ENCODE data around the gene PDE3A.
"Not testable (repeated sequence)": the region's sequence is repeated elsewhere in the genome, so short reads cannot be mapped to it uniquely, and the experiment has no call there.

Gene PDE3A

GRCh38 chr12:20375560-20375959 is 7.2 kb downstream of the PDE3A start:
- DNase-seq = no peak

- DNase-seq = no peak
Measured at GRCh38 chr12:20376984-20377383, 8.6 kb downstream of the PDE3A start.

- DNase-seq = no peak
Measured at GRCh38 chr12:20377750-20378149, 9.4 kb downstream of the PDE3A start.

- DNase-seq = no peak
Measured at GRCh38 chr12:20382117-20382516, 13.8 kb downstream of the PDE3A start.

GRCh38 chr12:20383612-20384011 is 15.3 kb downstream of the PDE3A start:
- DNase-seq = no peak

- not testable (repeated sequence) for DNase-seq
Measured at GRCh38 chr12:20384836-20385235, 16.5 kb downstream of the PDE3A start.

- DNase-seq = no peak
Measured at GRCh38 chr12:20390846-20391245, 22.5 kb downstream of the PDE3A start.

GRCh38 chr12:20392339-20392738 is 24.0 kb downstream of the PDE3A start:
- DNase-seq = no peak

GRCh38 chr12:20393707-20394106 is 25.4 kb downstream of the PDE3A start:
- no peak for DNase-seq

- no peak for DNase-seq
Measured at GRCh38 chr12:20395791-20396550, 27.6 kb downstream of the PDE3A start.

- no peak for DNase-seq
Measured at GRCh38 chr12:20398686-20399085, 30.3 kb downstream of the PDE3A start.

- DNase-seq = no peak
Measured at GRCh38 chr12:20400003-20400402, 31.7 kb downstream of the PDE3A start.

GRCh38 chr12:20403230-20403629 is 34.9 kb downstream of the PDE3A start:
- no peak for DNase-seq

GRCh38 chr12:20404576-20405346 is 36.4 kb downstream of the PDE3A start:
- DNase-seq = peak; percentile 44

GRCh38 chr12:20409607-20410377 is 41.5 kb downstream of the PDE3A start:
- no peak for DNase-seq

GRCh38 chr12:20410734-20411133 is 42.4 kb downstream of the PDE3A start:
- DNase-seq = no peak

- DNase-seq = no peak
Measured at GRCh38 chr12:20411345-20411744, 43.0 kb downstream of the PDE3A start.

- no peak for DNase-seq
Measured at GRCh38 chr12:20415028-20415427, 46.7 kb downstream of the PDE3A start.

- DNase-seq = no peak
Measured at GRCh38 chr12:20415641-20416040, 47.3 kb downstream of the PDE3A start.

GRCh38 chr12:20420557-20420956 is 52.2 kb downstream of the PDE3A start:
- no peak for DNase-seq

GRCh38 chr12:20421421-20421820 is 53.1 kb downstream of the PDE3A start:
- no peak for DNase-seq

- DNase-seq = no peak
Measured at GRCh38 chr12:20423557-20423956, 55.2 kb downstream of the PDE3A start.

GRCh38 chr12:20424841-20425240 is 56.5 kb downstream of the PDE3A start:
- no peak for DNase-seq

- no peak for DNase-seq
Measured at GRCh38 chr12:20426191-20426590, 57.9 kb downstream of the PDE3A start.

All from RPMI8226 (cell line).